GM12878 (cell line): Measurements from ENCODE around the gene GALNTL6. TPM values are rescaled to one million over a fixed set of nuclear protein-coding genes. Genes with fewer than 3 reads are reported as not detected.
"Not testable (repeated sequence)": the region's sequence is repeated elsewhere in the genome, so short reads cannot be mapped to it uniquely, and the experiment has no call there.

Experiments used
- ATAC-seq: fragments of 200-7000 bp; cut with Tn5 transposase; 3 replicates; pipeline ENCODE4 v1.9.1; 2020; ENCODE audit warnings: mild to moderate bottlenecking, moderate library complexity
- BruUV-seq: library from RNA; stranded (reverse); fragments of 400-500 nt; replicated peaks from 2 replicates; lab custom pipeline; 2021; lab: Mats Ljungman, UMichigan
- CTCF ChIA-PET: fragments of 300-600 bp; sonication (Branson Sonifier 250); formaldehyde crosslinking; extraction: SDS; loops from one replicate; lab custom pipeline; 2021; ENCODE audit warnings: inconsistent platforms; lab: Yijun Ruan, JAX
- POLR2A ChIA-PET: fragments of 350-600 bp; formaldehyde crosslinking; extraction: SDS; loops from one replicate; lab custom pipeline; 2021; ENCODE audit warnings: inconsistent platforms; lab: Charles Lee
- RAD21 ChIA-PET: fragments of 300-600 bp; sonication (Branson Sonifier 250); formaldehyde crosslinking; loops from one replicate; lab custom pipeline; 2023; ENCODE audit warnings: antibody characterized with exemption; ENCODE audit not compliant: unreplicated experiment; lab: Charles Lee
- SMC1A ChIA-PET: fragments of 300-600 bp; sonication (Branson Sonifier 250); formaldehyde crosslinking; loops from one replicate; lab custom pipeline; 2023; ENCODE audit not compliant: unreplicated experiment, uncharacterized antibody; lab: Charles Lee
- DNase-seq: peaks from one replicate; pipeline ENCODE4 v3.0.0-alpha.2; 2011; ENCODE audit warnings: low read depth, low spot score
- FAIRE-seq: peaks from 3 replicates; lab custom pipeline; 2011; peaks lifted over from hg19 to GRCh38; lab: Jason Lieb, UNC
- H2AFZ ChIP-seq: 2 replicates; pipeline ENCODE4 v1.6.0; 2011; ENCODE audit warnings: low read depth, low read length, control low read depth; ENCODE audit not compliant: control insufficient read depth
- H3K27ac ChIP-seq: 2 replicates; pipeline ENCODE4 v1.5.1; 2011; ENCODE audit warnings: control low read depth; ENCODE audit not compliant: control insufficient read depth, insufficient read depth
- H3K27me3 ChIP-seq, 2 experiments: replicated peaks in 1 of 2; 2 replicates each; pipeline versions ENCODE4 v1.6.0 to v1.6.1; 2011; ENCODE audit warnings: low read length in 1 of 2; ENCODE audit not compliant: control insufficient read depth in 2 of 2, insufficient read depth in 2 of 2
- H3K36me3 ChIP-seq, 2 experiments: 2 replicates each; pipeline ENCODE4 v1.5.1; 2011; ENCODE audit warnings: low read length in 1 of 2; ENCODE audit not compliant: control insufficient read depth in 2 of 2, insufficient read depth in 2 of 2
- H3K4me1 ChIP-seq: 2 replicates; pipeline ENCODE4 v1.6.1; 2011; ENCODE audit warnings: mild to moderate bottlenecking, low read length, moderate library complexity, mixed read lengths; ENCODE audit not compliant: control insufficient read depth, insufficient read depth
- H3K4me2 ChIP-seq: 2 replicates; pipeline ENCODE4 v1.6.0; 2011; ENCODE audit warnings: control low read depth; ENCODE audit not compliant: control insufficient read depth, insufficient read depth
- H3K4me3 ChIP-seq: fragments of 200-600 bp; sonication (generic); 2 replicates; pipeline ENCODE4 v1.5.1; 2016
- H3K79me2 ChIP-seq: 2 replicates; pipeline ENCODE4 v1.6.0; 2011; ENCODE audit warnings: low read length; ENCODE audit not compliant: control insufficient read depth, insufficient read depth
- H3K9ac ChIP-seq: 2 replicates; pipeline ENCODE4 v1.8.0; 2011; ENCODE audit warnings: low read length, control low read depth, mixed read lengths; ENCODE audit not compliant: control insufficient read depth, insufficient read depth
- H3K9me3 ChIP-seq: replicated peaks from 3 replicates; pipeline ENCODE4 v1.5.1; 2011; ENCODE audit warnings: mild to moderate bottlenecking, low read length; ENCODE audit not compliant: control insufficient read depth, insufficient read depth
- H4K20me1 ChIP-seq: 2 replicates; pipeline ENCODE4 v1.6.0; 2011; ENCODE audit not compliant: control insufficient read depth, insufficient read depth
- ATF2 ChIP-seq: IDR thresholded peaks from 2 replicates; pipeline ENCODE4 v1.6.1; 2012; ENCODE audit warnings: low read length, inconsistent platforms
- WGBS: methylation state at CpG from one replicate; pipeline ENCODE4 v1.1.6; 2016; ENCODE audit warnings: low lambda C conversion rate; ENCODE audit not compliant: insufficient replicate concordance, insufficient coverage; ENCODE audit errors: missing lambda C conversion rate; 5-methylcytosine and 5-hydroxymethylcytosine counted together
- in situ Hi-C: fragments of 300-500 bp; cut with MboI; formaldehyde crosslinking; loops from 9 replicates; pipeline ENCODE4 v1.14.3; 2018; ENCODE audit warnings: mixed read lengths
- intact Hi-C: fragments of 100-400 bp; cut with micrococcal nuclease; formaldehyde crosslinking; loops from one replicate; pipeline ENCODE4 v1.14.2; 2022; ENCODE audit not compliant: unreplicated experiment
- polyA plus RNA-seq, 11 experiments: library from polyadenylated mRNA; depleted of rRNA in 4 of 11; unstranded in 6 of 11; stranded (reverse) in 5 of 11; fragments of >200 nt; fragmentation: Nextera tagmentation in 4 of 11; fragmentation: Illumina TruSeq in 1 of 11; extraction: Ambion mirVana in 4 of 11; extraction: Trizol in 1 of 11; gene quantifications; 1 replicate in 1 of 11; 2 replicates in 10 of 11; pipeline versions ENCODE4 v1.2.1 to v1.2.3, GENCODE V29; 2011 to 2016; ENCODE audit warnings: inconsistent platforms in 2 of 11, missing spikeins in 2 of 11, low read depth in 1 of 11
- total RNA-seq, 4 experiments: library from RNA; depleted of rRNA in 3 of 4; stranded (reverse); fragments of >200 nt in 3 of 4; fragmentation: Illumina TruSeq in 1 of 4; extraction: Trizol in 1 of 4; gene quantifications; 2 replicates each; pipeline versions ENCODE4 v1.2.1 to v1.2.3, GENCODE V29; 2013 to 2021

GALNTL6 gene
- total and polyA plus RNA-seq, 10 of the 15 experiments (the other 5 are each of a cell fraction or from before 2014, with no cell fraction given), result 0.01 to 0.29 TPM; not detected in 8

DNA sequence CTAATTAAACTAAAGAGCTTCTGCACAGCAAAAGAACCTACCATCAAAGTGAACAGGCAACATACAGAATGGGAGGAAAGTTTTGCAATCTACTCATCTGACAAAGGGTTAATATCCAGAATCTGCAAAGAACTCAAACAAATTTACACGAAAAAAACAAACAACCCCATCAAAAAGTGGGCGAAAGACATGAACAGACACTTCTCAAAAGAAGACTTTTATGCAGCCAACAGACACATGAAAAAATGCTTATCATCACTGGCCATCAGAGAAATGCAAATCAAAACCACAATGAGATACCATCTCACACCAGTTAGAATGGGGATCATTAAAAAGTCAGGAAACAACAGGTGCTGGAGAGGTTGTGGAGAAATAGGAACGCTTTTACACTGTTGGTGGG is 1104.2 kb downstream of the GALNTL6 start:
- H3K79me2 ChIP-seq, H3K4me1 ChIP-seq, ATAC-seq, POLR2A ChIA-PET, FAIRE-seq, H4K20me1 ChIP-seq, H3K27me3 ChIP-seq, H3K9ac ChIP-seq, SMC1A ChIA-PET, H3K4me2 ChIP-seq, BruUV-seq, CTCF ChIA-PET, DNase-seq, intact Hi-C loops, RAD21 ChIA-PET, H3K9me3 ChIP-seq, H3K4me3 ChIP-seq, in situ Hi-C loops, H3K36me3 ChIP-seq, H2AFZ ChIP-seq, H3K27ac ChIP-seq: not testable (repeated sequence)
- 15% methylated on average over 3 of the region's 3 CpGs for WGBS

GRCh38 chr4:172919269-172919668 is 1106.1 kb downstream of the GALNTL6 start:
- RAD21 ChIA-PET, result no interaction called here
- CTCF ChIA-PET, result no interaction called here
- H3K9ac ChIP-seq, result no peak overlapping the region
- H3K36me3 ChIP-seq, result no peaks in the 10 kb centered on the region
- POLR2A ChIA-PET, result no interaction called here
- H4K20me1 ChIP-seq, result no peaks in the 10 kb centered on the region
- SMC1A ChIA-PET, result no interaction called here
- no peaks in the 10 kb centered on the region for H3K9me3 ChIP-seq
- DNase-seq, result no peak
- no peak for ATAC-seq
- no TSS peak for BruUV-seq
- H3K4me1 ChIP-seq, result no peaks in the 10 kb centered on the region
- in situ Hi-C loops (no loop called here), intact Hi-C loops (no loop called here)
- 60% methylated on average over 5 of the region's 5 CpGs for WGBS
- no peak for FAIRE-seq
- no peak for TF ChIP-seq ATF2
- H3K4me2 ChIP-seq, result no peak overlapping the region
- H3K27me3 ChIP-seq, result no peaks in the 10 kb centered on the region
- H3K79me2 ChIP-seq, result no peaks in the 10 kb centered on the region
- no peak overlapping the region for H3K27ac ChIP-seq
- H3K4me3 ChIP-seq, result no peak overlapping the region
- no peak overlapping the region for H2AFZ ChIP-seq
